ENCODE data around the gene GRB2. TPM values are rescaled to one million over a fixed set of nuclear protein-coding genes. Genes with fewer than 3 reads are reported as not detected.
A peak's percentile ranks its signal among the peaks of the same experiment; 100 is the strongest.

The GRB2 gene
- total RNA-seq, 1 experiment from 2014 or later, result 95.9 TPM

- DNase-seq (ENCODE audit: extremely low read depth, low read depth), result no peak
Measured at GRCh38 chr17:75416006-75416405, 10.5 kb upstream of the GRB2 start.

- DNase-seq (ENCODE audit: extremely low read depth, low read depth), result no peak
Measured at GRCh38 chr17:75414488-75414887, 9.0 kb upstream of the GRB2 start.

DNA sequence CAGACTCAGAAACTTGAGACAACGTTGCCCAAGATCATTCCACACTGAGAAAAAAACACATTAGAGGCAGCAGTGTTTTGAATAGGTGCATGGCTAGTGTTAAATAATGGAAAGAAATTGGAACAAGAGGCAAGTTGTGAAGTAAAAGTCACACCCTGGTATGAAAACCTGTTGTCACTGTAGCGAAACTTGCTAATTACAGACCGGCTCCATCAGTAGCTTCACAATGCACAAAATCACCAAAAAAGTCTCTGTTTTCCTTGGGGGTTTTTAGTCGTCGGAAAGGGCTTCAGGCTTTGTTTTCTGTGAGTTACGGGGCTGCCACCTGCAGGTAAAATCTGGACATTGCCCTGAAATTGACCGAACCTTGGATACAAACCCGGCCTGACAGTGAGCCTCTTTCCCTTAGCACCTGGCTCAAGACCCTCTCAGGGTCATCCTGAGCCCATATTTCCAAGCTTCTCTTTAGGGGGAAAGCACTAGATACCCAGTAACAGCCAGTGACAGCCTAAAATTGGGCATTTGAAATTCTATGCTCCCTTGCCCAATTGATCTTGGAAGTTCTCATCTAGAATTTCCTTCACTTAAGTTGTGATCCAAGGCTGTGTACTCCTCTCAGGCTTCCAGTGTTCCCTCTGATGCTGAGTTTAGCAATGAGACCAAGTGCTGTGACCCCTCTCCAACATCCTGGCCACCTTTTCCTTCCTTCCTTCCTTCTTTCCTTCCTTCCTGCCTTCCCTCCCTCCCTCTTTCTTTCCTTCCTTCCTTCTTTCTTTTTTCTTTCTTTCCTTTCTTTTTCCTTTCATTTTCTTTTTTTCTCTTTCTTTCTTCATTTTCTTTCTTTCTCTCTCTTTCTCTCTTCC lies 7.2 kb upstream of the GRB2 start:
- DNase-seq (ENCODE audit: extremely low read depth, low read depth), result peak; percentile 70

DNA sequence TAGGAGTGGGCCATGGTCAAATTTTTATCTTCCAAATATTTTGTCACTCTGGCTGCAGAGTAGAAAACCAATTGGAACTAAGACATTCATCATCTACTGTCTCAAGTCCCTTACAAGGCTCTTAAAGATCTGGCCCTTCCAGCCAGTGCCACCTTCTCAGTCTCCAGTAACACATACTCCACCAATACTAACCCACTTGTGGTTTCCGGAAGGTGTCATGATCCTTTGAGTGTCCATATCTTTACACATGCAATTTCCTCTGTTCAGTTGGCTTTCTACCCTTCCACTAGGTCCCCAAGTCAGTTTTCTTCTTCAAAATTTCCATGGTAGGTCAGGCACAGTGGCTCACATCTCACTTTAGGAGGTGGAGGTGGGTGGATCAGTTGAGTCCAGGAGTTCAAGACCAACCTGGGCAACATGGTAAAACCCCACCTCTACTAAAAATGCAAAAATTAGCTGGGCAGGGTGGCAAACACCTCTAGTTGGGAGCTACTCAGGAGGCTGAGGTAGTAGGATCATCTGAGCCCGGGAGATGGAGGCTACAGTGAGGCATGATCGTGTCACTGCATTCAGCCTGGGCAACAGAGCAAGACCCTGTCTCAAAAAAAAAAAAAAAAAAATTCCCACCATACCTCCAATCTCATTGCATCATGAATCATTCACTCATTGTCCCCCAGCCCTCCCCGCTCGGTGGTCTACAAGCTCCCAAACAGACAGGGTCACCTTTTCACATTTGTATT lies 6.0 kb upstream of the GRB2 start:
- DNase-seq (ENCODE audit: extremely low read depth, low read depth), result no peak

DNA sequence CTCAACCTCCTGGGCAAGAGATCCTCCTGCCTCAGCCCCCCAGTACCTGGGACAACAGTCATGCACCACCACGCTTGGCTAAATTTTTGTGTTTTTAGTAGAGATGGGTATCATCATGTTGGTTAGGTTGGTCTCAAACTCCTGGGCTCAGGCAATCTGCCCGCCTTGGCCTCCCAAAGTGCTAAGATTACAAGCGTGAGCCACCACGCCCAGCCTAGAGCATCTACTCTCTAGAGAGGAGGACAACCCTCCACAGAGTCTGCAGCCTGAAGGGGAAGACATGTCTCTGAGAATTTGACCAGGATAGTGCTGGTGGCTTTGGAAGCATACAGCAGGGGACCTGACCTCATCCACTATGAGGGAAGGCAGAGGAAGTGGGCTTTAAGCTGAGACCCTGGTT lies 4.7 kb upstream of the GRB2 start:
- DNase-seq (ENCODE audit: extremely low read depth, low read depth), result no peak

DNA sequence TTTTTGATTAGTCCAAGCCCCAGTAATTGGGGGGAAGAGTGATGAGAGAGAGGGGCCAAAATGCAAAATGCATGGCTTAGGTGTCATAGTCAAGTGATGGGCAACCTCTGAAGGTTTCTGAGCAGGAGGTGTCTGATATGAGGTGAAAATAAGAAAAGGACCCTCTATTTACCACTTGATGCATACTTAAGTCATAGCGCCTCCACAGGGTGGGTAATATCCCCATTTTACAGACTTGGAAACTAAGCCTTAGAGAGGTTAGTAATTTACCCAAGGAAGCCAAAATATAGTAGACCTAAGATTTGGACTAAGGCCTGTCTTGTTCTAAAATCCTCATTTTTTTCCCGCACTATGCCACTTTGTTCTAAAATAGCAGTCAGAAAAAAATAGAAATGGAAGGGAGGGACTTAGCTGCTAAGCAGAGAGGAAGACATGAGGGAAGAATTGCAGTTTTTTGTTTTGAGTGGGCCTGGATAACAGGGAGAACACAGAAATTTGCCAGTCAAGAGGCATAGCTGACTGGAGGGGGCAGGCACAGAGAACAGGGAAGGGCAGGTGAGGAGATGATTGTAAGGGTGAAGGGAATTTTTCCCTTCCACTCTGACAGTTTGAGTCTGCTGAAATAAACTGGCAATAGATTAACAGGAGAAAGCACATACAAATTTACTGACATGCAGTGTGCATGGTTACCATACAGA lies 2.3 kb upstream of the GRB2 start:
- no peak for DNase-seq (ENCODE audit: extremely low read depth, low read depth)

DNA sequence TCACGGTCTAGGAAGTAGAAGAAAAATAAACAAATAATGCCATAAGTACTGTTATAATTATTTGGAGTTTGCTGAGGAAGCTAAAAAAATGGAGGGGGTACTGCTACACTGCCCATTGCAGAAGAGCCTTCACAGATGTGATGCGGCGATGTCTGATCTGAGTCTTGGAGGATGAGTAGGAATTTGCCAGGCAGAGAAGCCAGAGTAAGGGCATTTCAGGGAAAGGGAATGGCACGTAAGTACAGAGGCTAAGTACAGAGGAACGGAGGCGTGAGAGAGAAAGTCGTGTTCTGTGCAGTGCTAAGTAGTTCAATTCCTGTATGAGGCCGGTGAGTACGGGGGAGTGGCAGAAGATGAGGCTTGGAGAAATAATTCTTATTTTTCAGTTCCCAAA lies 741 bp upstream of the GRB2 start:
- no peak for DNase-seq (ENCODE audit: extremely low read depth, low read depth)

DNA sequence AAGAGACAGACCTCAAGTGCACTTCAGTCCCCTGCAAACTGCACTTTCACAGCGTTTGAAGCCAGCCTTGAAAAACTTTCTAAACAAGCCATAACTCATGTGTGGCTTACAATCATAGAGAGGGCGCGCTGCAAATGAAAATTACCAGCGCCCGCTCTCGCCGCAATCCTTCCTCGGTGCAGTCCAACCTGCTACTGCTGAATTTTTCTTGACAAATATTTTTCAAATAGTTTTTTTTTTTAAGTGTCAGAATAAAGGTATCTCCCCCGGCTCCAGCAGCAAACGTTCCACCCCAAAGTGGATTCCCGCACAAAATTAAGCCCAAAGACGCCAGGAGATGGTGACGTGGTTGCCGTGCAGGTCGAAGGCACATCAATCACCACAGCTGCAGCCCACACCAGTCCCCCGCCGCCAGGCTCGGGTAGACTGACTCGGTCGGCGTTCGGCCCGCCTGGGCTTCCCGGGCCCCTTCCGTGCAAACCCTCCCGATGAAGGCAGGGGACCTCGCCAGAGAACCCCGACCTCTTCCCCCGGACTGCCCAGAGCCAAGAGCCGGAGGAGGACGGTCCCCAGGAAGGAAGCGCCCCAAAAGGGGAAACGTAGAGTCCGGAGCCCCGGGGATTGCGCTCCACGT lies 630 bp downstream of the GRB2 start:
- DNase-seq (ENCODE audit: extremely low read depth, low read depth), result peak; percentile 7

- DNase-seq (ENCODE audit: extremely low read depth, low read depth), result peak; percentile 74
Measured at GRCh38 chr17:75404223-75404730, 1.2 kb downstream of the GRB2 start.

DNA sequence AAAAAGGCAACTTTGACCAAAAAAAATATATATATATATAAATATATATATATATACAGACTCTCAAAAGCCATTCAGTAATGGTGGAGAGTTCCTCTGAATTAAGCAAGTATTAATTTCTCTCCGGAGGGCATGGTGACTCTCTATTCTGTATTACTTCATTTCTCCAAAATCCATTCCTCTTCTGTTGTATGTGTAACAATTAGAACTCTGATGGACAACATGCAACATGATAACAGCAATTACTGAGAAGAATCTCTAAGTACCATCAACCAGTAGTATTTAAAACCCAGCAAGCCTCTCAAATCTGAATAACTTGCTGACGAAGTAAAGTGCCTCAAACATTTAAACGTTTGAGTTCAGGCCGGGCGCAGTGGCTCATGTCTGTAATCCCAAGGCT lies 2.3 kb downstream of the GRB2 start:
- no peak for DNase-seq (ENCODE audit: extremely low read depth, low read depth)

DNA sequence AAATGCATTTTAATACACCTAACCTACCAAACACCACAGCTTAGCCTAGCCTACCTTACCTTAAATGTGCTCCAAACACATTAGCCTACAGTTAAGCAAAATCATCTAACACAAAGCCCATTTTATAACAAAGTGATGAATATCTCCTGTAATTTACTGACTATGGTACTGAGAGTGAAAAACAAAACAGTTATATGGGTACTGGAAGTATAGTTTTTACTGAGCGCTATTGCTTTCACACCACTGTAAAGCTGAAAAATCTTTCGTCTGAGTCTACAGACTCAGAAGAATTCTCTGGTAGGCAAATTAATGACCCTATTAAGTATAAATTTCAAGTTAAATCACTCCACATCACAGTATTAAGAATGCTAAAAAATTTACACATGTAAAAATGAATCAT lies 3.5 kb downstream of the GRB2 start:
- no peak for DNase-seq (ENCODE audit: extremely low read depth, low read depth)

GRCh38 chr17:75400326-75400939 lies 5.0 kb downstream of the GRB2 start:
- DNase-seq (ENCODE audit: extremely low read depth, low read depth), result no peak

DNA sequence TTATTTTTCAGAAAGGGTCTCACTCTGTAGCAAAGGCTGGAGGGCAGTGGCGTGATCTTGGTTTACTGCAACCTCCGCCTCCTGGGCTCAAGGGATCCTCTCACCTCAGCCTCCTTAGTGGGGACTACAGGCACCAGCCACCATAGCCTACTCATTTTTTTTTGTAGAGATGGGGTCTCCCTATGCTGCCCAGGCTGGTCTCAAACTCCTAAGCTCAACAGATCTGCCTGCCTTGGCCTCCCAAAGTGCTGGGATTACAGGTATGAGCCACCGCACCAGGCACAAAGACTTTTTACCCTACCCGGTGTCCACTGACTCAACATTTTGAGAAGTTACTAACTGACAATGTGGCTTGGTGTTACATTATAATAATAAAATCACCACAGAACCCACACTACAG lies 7.2 kb downstream of the GRB2 start:
- DNase-seq (ENCODE audit: extremely low read depth, low read depth), result no peak

GRCh38 chr17:75397217-75397616 lies 8.3 kb downstream of the GRB2 start:
- no peak for DNase-seq (ENCODE audit: extremely low read depth, low read depth)

- DNase-seq (ENCODE audit: extremely low read depth, low read depth), result no peak
Measured at GRCh38 chr17:75396796-75397195, 8.7 kb downstream of the GRB2 start.

- no peak for DNase-seq (ENCODE audit: extremely low read depth, low read depth)
Measured at GRCh38 chr17:75396025-75396424, 9.5 kb downstream of the GRB2 start.

DNA sequence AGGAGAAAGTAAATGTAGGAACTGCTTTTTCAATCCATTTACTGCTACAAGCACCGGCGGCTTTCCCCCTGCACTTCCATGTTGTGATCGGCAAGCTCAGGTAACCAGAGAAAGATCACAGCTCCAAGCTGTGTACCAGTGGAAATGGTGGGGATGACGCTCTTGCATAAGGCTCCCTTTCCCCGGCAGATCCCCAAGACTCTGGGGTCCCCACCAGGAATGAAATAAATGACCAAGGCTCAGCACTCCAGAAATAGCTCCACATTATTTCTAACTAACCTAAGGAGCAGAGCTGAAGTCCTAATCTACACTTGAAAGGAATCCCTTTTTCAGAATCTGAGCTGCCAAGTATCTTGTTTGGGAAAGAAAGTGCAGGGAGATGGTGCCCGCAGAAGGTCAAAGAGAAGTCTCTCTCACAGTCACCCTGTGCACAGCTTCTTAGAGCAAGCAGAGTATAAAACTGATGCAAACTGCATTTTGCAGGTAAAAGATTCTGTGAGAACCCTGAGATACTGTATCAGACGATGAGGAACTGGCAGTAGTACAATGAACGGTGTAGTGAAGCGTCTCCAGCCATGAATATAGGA lies 11.1 kb downstream of the GRB2 start:
- no peak for DNase-seq (ENCODE audit: extremely low read depth, low read depth)

DNA sequence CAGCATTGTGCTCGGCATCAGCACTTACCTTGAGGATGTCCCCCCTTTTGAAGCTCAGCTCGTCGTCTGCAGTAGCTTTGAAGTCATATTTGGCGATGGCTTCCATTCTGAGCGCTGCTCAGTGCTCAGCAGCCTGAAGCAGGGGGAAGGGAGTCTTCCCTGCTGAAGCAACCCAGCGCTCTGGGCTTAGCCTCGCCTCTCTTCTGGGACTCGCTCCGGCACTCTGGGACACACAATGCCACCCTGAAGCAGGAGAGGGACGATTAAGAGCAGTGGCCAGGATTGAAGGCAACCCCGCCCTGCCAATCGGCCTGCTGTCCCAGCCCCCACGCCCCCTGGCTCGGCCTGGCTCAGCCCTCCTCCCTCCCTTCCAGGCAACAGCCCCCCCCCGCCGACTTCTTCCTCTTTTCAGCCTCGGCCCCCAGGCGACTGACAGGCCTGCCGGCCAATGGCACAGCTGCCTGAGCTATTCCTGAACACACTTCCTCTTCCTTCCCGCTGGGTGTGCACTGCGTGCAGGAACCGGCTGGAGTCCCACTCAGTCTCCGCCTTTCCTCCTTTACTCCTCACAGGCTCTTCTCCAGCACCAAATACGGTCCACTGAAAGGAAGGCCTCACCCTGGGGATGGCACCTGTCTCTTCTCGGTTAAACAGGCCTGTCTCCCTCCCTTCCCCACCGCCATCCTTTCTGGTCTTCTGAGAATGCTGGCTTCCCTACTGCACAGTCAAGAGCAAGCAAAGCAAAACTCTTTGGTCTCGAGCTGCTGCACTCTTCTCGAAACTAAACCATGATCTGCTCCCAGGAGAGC lies 11.8 kb downstream of the GRB2 start:
- DNase-seq (ENCODE audit: extremely low read depth, low read depth), result peak; percentile 95

DNA sequence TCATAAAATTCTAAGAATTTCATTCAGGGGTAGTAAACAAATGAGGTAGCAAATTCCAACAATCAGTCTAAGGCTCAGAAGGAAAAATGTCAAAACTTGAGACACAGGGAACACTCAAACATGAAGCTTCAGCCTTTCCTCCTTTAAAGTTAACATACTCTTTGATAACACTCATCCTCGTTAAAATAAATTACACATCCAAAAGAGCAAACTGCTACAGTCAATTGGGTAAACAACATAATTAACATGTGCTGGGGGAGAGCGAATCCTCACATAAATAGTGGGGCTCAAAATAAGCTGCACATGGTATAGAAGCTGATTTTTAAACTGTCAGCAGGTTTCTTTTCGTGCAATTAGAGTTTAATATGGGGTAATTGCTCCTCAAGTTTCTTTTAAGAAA lies 12.9 kb downstream of the GRB2 start:
- DNase-seq (ENCODE audit: extremely low read depth, low read depth), result no peak

Data from NCI-H460 (cell line).